CD4-positive, alpha-beta T cell treated with Interleukin-15 for 4 hours (primary cell): ENCODE results near the gene GMIP.
A peak's percentile ranks its signal among the peaks of the same experiment; 100 is the strongest.

Experiments
- DNase-seq: peaks from one replicate; pipeline ENCODE4 v3.0.0-alpha.2; 2020; ENCODE audit warnings: low spot score

Gene GMIP

GRCh38 chr19:19606021-19606420 lies 37.4 kb downstream of the GMIP start:
- DNase-seq, result peak; percentile 88

DNA sequence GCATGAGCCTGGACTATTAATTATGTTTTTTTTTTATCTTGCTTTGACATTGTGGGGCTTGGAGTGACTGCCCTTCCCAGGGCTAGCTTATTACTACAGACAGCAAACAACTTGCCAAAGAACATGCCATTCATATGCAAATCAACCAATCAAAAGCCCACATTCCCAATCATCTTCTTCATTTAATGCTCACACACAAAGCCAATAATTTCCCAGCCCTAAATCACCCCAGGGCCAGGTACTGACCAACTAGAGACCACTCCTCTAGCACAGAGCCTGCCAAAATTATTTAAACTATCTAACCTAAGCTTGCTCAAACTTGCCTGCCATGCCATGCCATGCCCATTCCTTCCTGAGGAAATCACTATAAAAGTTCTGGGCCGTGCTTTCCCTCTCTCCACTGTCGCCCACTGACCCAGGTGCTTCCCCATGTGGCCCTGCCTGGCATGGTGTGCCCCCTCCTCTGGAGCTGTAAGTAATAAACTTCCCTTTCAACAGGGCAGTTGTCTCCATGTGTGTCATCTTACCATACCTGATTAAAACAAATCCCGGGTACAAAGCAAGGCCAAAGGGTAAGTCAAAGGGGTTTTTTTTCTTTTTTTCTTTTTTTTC lies 40.6 kb downstream of the GMIP start:
- DNase-seq, result no peak

DNA sequence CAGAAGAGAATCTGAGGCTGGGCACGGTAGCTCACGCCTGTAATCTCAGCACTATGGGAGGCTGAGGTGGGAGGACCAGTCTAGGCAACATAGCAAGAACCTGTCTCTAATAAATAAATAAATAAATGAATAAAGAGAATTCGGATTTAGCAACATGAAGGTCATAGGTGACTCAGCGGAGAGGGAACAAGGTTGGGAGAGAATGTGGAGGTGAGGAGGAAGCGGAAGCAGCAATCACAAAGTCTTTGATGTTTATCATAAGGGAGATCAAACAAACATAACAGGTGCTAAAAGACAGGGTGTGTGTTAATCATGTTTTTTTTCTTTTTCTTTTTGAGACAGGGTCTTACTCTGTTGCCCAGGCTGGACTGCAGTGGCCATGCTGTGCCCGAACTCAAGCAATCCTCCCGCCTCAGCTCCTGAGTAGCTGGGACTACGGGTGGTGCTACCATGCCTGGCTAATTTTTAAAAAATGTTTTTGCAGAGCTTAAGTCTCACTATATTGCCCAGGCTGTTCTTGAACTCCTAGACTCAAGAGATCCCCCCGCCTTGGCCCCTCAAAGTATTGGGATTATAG lies 41.2 kb downstream of the GMIP start:
- DNase-seq, result peak; percentile 69

DNA sequence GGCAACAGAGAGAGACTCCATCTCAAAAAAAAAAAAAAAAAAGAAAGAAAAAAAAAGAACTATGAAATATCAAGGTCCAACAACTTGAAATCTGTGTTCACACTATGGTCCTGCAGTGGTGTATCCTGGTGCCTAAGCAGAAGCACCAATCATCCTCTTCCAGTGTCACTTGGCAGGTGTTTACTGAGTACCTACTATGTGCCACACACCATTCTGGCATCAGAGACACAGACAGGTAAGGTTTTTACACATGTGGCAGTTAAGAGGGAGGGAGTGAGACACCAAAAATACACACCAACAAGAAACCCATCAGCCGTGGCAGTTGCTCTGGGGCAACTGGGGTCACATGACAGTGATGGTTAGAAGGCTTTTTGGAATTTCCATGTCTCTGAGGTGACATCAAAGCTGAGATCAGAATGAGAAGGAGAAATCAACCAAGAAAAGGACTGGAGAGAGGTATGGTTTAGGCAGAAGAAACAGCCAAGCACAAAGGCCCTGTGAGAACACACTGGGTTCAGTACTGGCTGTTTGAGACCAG lies 42.6 kb downstream of the GMIP start:
- DNase-seq, result no peak

DNA sequence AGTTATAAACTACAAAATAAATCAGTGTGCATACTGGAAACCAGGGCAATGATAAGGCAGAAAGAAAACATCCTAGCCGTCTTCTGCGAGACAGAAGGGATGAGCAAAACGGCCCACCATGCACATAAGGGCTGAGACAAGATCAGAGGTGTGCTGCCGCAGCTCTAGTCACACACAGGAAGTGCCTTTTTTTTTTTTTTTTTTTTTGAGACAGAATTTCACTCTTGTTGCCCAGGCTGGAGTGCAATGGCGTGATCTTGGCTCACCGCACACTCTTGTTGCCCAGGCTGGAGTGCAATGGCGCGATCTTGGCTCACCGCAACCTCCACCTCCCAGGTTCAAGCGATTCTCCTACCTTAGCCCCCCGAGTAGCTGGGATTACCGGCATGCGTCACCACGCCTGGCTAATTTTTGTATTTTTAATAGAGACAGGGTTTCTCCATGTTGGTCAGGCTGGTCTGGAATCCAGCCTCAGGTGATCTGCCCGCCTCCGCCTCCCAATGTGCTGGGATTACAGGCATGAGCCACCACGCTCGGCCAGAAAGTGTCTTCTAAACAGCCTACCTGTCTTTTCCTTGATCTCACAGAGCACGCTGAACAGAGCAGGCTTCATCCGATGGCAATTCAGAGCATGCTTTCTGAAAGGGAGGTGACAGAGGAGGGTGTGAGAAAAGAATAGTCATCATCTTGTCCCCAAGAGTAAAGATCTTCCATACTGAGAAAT lies 44.6 kb downstream of the GMIP start:
- peak; percentile 75 for DNase-seq

- peak; percentile 87 for DNase-seq
Observed at GRCh38 chr19:19597809-19598306, 45.6 kb downstream of the GMIP start.

GRCh38 chr19:19595171-19595701 lies 48.2 kb downstream of the GMIP start:
- no peak for DNase-seq

GRCh38 chr19:19594381-19594780 lies 49.1 kb downstream of the GMIP start:
- no peak for DNase-seq

- DNase-seq, result no peak
Observed at GRCh38 chr19:19592690-19593089, 50.8 kb downstream of the GMIP start.

DNA sequence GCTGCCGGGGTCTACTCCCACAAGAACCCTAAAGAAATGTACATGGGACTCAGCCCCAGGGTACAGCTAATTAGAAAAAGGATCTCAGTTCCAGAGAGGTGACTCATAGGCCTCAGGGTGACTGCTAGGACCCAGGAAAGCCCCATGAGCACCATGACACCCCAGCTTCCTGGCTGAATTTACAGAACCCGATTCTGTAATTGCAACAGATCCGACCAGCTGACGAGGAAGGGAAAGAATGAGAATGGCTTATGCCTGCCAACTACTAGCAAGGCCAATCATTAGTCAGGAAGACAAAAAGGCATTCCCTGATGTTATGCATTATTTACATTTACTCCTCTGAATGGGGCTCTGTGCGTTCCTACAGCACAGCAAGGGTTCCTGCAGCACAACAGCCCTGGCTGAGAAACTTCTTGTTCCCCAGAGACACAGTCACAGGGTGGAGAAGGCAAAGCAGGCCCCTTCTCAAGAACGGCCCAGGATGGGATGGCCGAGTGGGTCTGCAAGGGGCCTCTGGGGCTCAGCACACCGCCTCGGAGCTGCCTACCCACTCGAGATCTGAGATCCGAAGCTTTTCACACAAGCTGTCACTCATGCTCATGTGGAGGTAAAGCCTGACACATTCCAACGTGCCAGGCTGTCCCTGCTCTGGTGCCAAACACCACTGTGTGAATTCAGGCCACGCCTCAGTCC lies 52.2 kb downstream of the GMIP start:
- DNase-seq, result peak; percentile 84

DNA sequence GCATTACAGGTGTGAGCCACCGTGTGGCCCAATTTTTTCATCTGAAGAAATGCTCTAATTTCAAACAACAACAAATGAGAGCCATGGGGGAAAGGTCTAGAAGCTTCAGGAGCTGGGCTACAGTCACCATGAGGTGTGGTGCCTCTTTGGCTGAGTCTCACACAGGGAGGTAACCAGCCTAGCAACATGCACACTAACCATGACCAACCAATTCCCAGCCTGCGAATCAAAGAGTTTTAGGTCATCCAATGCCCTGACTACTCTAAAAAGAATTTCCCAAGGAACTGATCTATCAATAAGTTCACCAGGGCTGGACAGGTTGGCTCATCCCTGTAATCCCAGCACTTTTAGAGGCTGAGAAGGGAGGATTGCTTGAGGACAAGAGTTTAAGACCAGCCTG lies 54.9 kb downstream of the GMIP start:
- DNase-seq, result no peak

GRCh38 chr19:19587771-19588170 lies 55.7 kb downstream of the GMIP start:
- DNase-seq, result no peak

GRCh38 chr19:19584356-19584755 lies 59.1 kb downstream of the GMIP start:
- no peak for DNase-seq

DNA sequence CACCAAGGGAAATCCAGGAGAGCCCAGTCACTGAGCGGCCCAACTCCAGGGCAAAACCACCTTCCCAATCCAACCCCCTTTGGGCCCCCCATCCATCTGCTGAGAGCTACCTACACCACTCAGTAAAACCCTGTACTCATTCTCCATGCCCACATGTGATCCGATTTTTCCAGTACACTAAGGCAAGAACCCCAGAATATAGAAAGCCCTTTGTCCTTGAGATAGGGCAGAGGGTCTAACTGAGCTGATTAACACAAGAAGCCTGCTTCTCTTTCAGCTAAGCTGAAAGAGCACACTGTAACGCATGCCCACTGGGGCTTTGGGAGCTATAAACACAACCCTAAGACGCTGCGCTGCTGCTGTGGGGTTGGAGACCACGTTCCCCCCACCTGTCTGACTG lies 61.0 kb downstream of the GMIP start:
- DNase-seq, result no peak

DNA sequence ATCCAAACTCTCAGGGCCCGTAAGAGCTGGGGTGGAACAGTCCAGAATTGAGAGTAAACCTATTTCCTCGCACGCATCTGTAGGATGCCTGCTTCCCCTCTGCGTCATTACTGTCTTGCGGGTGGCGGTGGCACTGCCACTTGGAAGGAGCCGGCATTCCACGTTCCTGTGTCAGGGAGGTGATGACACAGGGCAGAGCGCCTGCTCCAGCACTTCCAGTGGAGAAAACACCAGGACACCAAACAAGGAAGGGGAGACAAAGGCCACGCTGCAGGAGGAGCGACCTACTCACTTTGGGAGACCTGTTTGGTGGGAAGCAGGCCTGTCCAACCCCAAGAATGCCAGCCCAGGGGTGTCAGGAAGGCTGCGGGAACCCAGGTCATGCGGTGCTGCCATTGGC lies 62.1 kb downstream of the GMIP start:
- no peak for DNase-seq

DNA sequence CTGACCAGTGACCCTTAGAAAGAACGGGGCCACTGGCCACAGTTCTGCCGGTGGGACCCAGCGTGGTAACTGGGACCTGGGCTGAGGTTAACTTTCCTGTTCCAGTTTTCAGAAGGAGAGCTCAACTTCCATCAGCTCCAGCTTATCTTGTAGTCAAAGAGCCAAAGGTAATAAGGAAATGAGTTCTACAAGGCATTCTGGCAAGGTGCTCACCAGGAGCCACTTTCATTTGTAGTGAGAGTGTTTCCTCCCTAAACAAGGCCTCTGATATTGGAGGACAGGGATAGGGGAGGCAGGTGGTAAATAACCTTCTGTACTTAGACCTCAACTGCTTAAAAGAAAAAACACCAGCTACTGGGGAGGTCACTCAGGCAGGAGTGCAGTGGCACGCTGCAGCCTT lies 63.0 kb downstream of the GMIP start:
- no peak for DNase-seq

DNA sequence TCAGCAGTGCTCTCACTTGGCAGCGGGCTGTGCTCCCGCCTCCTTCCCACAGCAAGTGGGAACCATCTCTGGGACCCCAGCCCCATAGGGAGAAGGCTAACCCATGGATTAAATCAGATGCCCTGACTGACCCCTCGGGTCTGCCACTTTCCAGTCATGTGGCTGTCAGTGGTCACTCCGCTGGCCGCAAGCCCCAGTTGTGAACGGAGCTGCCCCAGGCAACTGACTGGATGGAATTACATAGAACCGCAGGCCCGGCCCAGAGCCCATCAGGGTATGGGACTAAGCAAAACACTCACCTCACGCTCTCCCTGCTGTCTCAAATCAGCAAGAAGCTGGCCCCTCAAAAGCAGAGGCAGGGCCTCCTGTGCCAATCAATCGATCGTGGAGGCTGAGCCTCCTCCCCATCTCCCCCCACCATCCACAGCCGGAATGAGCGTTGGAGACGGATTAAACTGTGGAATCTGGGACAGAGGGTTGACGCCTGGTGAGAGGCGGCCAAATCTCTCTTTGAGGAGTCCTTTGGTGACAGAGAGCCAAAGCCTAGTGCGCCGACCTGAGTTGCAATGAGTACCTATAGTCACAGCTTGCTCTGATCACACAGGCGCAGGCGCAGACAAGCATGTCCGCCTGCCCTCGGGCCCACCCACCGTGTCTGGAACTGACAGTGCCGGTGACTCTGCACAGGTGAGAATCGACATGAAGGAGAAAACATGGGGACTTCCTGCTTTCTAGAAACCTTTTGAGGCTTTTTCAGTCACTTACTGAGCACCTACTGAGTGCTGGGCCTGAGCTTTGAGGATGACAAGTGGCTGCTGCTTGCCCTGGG lies 63.7 kb downstream of the GMIP start:
- no peak for DNase-seq
